ENCODE data around the gene MCFD2.

DNA sequence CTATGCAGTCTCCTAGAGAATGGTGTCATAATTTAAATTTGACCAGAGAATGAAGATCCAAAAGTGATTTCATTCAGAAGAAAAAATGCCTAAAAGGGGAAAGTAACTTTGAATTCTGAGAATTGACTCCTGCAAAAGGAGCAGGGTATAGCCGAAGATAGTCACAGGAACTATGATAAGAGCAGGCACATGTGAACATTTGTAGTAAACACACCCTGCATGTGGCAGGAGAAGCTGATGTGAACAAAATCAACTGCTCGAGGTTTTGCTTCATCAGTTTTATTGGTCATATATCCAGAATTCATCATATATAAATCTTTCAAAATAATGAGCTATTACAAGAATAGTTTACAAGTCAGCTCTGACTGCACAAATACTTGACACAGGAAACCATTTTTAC is 14.0 kb downstream of the MCFD2 start:
- no peak for TF ChIP-seq POLR2A (IDR thresholded peaks at IDR 0.05; ENCODE audit: low read depth, low read length)
- TF ChIP-seq POLR2AphosphoS5 (IDR thresholded peaks at IDR 0.05; ENCODE audit: low read depth, low read length): no peak
- no peak for TF ChIP-seq TAF1 (IDR thresholded peaks at IDR 0.05; ENCODE audit: low read depth, low read length)
- TF ChIP-seq SPI1 (IDR thresholded peaks at IDR 0.05; ENCODE audit: low read depth, low read length): no peak
- TF ChIP-seq POU2F2 (IDR thresholded peaks at IDR 0.05; ENCODE audit: low read depth, low read length): no peak
